Caco-2 (cell line): ENCODE data around the gene PIK3R2. TPM values are rescaled to one million over a fixed set of nuclear protein-coding genes. Genes with fewer than 3 reads are reported as not detected.

Experiments used
- BruUV-seq: library from RNA; stranded (reverse); fragments of 400-500 nt; replicated peaks from 2 replicates; lab custom pipeline; 2021; lab: Mats Ljungman, UMichigan
- CTCF ChIA-PET: fragments of 300-600 bp; sonication (Branson Sonifier 250); formaldehyde crosslinking; loops from one replicate; lab custom pipeline; 2022; ENCODE audit warnings: antibody characterized with exemption; lab: Charles Lee
- POLR2A ChIA-PET: fragments of 300-600 bp; sonication (Branson Sonifier 250); formaldehyde crosslinking; loops from one replicate; lab custom pipeline; 2022; ENCODE audit warnings: antibody characterized with exemption; lab: Charles Lee
- DNase-seq, 2 experiments: peaks; one replicate each; pipeline versions ENCODE4 v3.0.0 to v3.0.0-alpha.2; 2020 to 2022
- H3K27me3 ChIP-seq: replicated peaks from 2 replicates; pipeline ENCODE4 v1.6.0; 2011; ENCODE audit warnings: low read length; ENCODE audit not compliant: control insufficient read depth, insufficient read depth
- H3K36me3 ChIP-seq: 2 replicates; pipeline ENCODE4 v1.5.1; 2011; ENCODE audit warnings: low read length; ENCODE audit not compliant: control insufficient read depth, insufficient read depth
- H3K4me1 ChIP-seq: fragments of 250-450 bp; sonication (Bioruptor Pico); 2 replicates; pipeline ENCODE4 v1.5.1; 2020; ENCODE audit warnings: mild to moderate bottlenecking
- H3K4me3 ChIP-seq: 2 replicates; pipeline ENCODE4 v1.5.1; 2011; ENCODE audit warnings: low read depth, mild to moderate bottlenecking, control low read depth, low read length
- H3K9me3 ChIP-seq: fragments of 250-450 bp; sonication (Bioruptor Pico); 2 replicates; pipeline ENCODE4 v1.5.1; 2020; ENCODE audit warnings: mild to moderate bottlenecking, moderate library complexity
- H3K27ac Mint-ChIP-seq: one replicate; pipeline ENCODE4 v1.8.0; 2022; ENCODE audit warnings: mixed read lengths; ENCODE audit not compliant: unreplicated experiment
- H3K27me3 Mint-ChIP-seq: one replicate; pipeline ENCODE4 v1.8.0; 2022; ENCODE audit warnings: mixed read lengths; ENCODE audit not compliant: insufficient read depth, unreplicated experiment
- H3K36me3 Mint-ChIP-seq: one replicate; pipeline ENCODE4 v1.8.0; 2022; ENCODE audit warnings: mild to moderate bottlenecking, mixed read lengths; ENCODE audit not compliant: insufficient read depth, unreplicated experiment
- H3K4me1 Mint-ChIP-seq: one replicate; pipeline ENCODE4 v1.8.0; 2022; ENCODE audit warnings: low read depth, mixed read lengths; ENCODE audit not compliant: unreplicated experiment
- H3K4me3 Mint-ChIP-seq: one replicate; pipeline ENCODE4 v1.8.0; 2022; ENCODE audit warnings: mild to moderate bottlenecking, moderate library complexity, mixed read lengths; ENCODE audit not compliant: unreplicated experiment
- H3K9me3 Mint-ChIP-seq: one replicate; pipeline ENCODE4 v1.8.0; 2022; ENCODE audit warnings: mixed read lengths; ENCODE audit not compliant: unreplicated experiment
- CTCF ChIP-seq, 2 experiments: fragments of 200-600 bp in 1 of 2; IDR thresholded peaks; 1 replicate in 1 of 2; 2 replicates in 1 of 2; pipeline versions ENCODE4 v1.5.1 to v1.8.0; 2011 to 2022; ENCODE audit warnings: antibody characterized with exemption in 1 of 2, control low read depth in 1 of 2, inconsistent platforms in 1 of 2, low read depth in 1 of 2, low read length in 1 of 2, mild to moderate bottlenecking in 1 of 2, moderate library complexity in 1 of 2; ENCODE audit not compliant: insufficient read depth in 1 of 2, severe bottlenecking in 1 of 2, unreplicated experiment in 1 of 2
- intact Hi-C: fragments of 100-400 bp; cut with micrococcal nuclease; formaldehyde crosslinking; loops from one replicate; pipeline ENCODE4 v1.10.0; 2022; ENCODE audit not compliant: unreplicated experiment
- total RNA-seq: library from RNA; stranded (reverse); gene quantifications from 2 replicates; pipeline ENCODE4 v1.2.3, GENCODE V29; 2022

PIK3R2 gene
- total RNA-seq, 1 experiment from 2014 or later: 34.3 TPM

GRCh38 chr19:18192673-18193387, 39.9 kb downstream of the PIK3R2 start, which contains the start of gene MPV17L2:
Gene MPV17L2 (plus strand): TSS chr19:18193218. CDS start chr19:18193282, 64 bp downstream.
- BruUV-seq: no TSS peak

GRCh38 chr19:18193388-18194180, 40.6 kb downstream of the PIK3R2 start:
- Mint-ChIP-seq H3K36me3 (peaks cover 19% of the 10 kb centered on the region), H3K4me1 (no peaks in the 10 kb centered on the region), H3K4me3 (peak overlapping the region; percentile 76), H3K27me3 (no peaks in the 10 kb centered on the region), H3K9me3 (no peaks in the 10 kb centered on the region), H3K27ac (peak overlapping the region; percentile 69)
- Histone ChIP-seq H3K27me3 (no peaks in the 10 kb centered on the region), H3K36me3 (no peaks in the 10 kb centered on the region; the same call in 1 of the 2 replicates), H3K4me3 (peak overlapping the region; percentile 77), H3K9me3 (no peaks in the 10 kb centered on the region), H3K4me1 (peaks cover 4% of the 10 kb centered on the region; the same call in 1 of the 2 replicates)
- intact Hi-C loops: loop anchor here (1.0 to 2.0 kb wide), 2 partner anchors 31 to 135 kb away; no protein-coding TSS in a partner anchor
- no peak for DNase-seq
- TF ChIP-seq CTCF (IDR thresholded peaks at IDR 0.05; ENCODE audit: insufficient read depth in 1 of 2, low read depth in 1 of 2, low read length in 1 of 2, severe bottlenecking in 1 of 2, unreplicated experiment in 1 of 2): no peak
- no TSS peak for BruUV-seq
- ChIA-PET POLR2A (interaction anchor here (0.6 to 2.2 kb wide), 8 partner anchors 9 to 192 kb away, joined by 3 to 15 read pairs (median 4); partner anchors contain the start of genes GDF15, JUND and RAB3A), CTCF (interaction anchor here (0.6 to 2.2 kb wide), 12 partner anchors 11 to 192 kb away, joined by 3 to 16 read pairs (median 4); partner anchors contain the start of genes GDF15 and RAB3A)

More at GRCh38 chr19:18192673-18193387, 39.9 kb downstream of the PIK3R2 start, which contains the start of gene MPV17L2:
- CTCF ChIA-PET: interaction anchor here (0.6 to 2.2 kb wide), 13 partner anchors 11 to 193 kb away, joined by 3 to 16 read pairs (median 4); partner anchors contain the start of genes GDF15 and RAB3A
- Mint-ChIP-seq H3K4me3 (peak within 1 kb of the TSS; percentile 76), H3K4me1 (no peaks in the 10 kb centered on the region), H3K36me3 (peaks cover 19% of the 10 kb centered on the region), H3K27me3 (no peaks in the 10 kb centered on the region), H3K27ac (peak within 1 kb of the TSS; percentile 69), H3K9me3 (no peaks in the 10 kb centered on the region)
- peak within 1 kb of the TSS; percentile 77 for H3K4me3 ChIP-seq
- H3K9me3 ChIP-seq: no peaks in the 10 kb centered on the region
- no peaks in the 10 kb centered on the region; the same call in 1 of the 2 replicates for H3K36me3 ChIP-seq
- H3K27me3 ChIP-seq: no peaks in the 10 kb centered on the region
- TF ChIP-seq CTCF (IDR thresholded peaks at IDR 0.05; ENCODE audit: insufficient read depth in 1 of 2, low read depth in 1 of 2, low read length in 1 of 2, severe bottlenecking in 1 of 2, unreplicated experiment in 1 of 2): no peak
- intact Hi-C loops: loop anchor here (1.0 to 2.0 kb wide), 3 partner anchors 11 to 136 kb away; partner anchors contain the start of gene RAB3A
- peak; percentile 98 to 99 for DNase-seq
- POLR2A ChIA-PET: interaction anchor here (0.6 to 2.2 kb wide), 11 partner anchors 9 to 726 kb away, joined by 3 to 15 read pairs (median 4); partner anchors contain the start of genes COPE, DDX49, GDF15 and JUND
- H3K4me1 ChIP-seq: peaks cover 4% of the 10 kb centered on the region; the same call in 1 of the 2 replicates
